CD4-positive, alpha-beta T cell (primary cell): ENCODE data around the gene CPM. TPM values are rescaled to one million over a fixed set of nuclear protein-coding genes. Genes with fewer than 3 reads are reported as not detected.
"Not testable (repeated sequence)": the region's sequence is repeated elsewhere in the genome, so short reads cannot be mapped to it uniquely, and the experiment has no call there.

Experiments
- ATAC-seq: fragments of 200-7000 bp; cut with Tn5 transposase; one replicate; pipeline ENCODE4 v1.10.0; 2022; ENCODE audit warnings: mild to moderate bottlenecking; ENCODE audit not compliant: poor library complexity
- CTCF ChIA-PET: fragments of 350-600 bp; sonication (Branson Sonifier 250); formaldehyde crosslinking; loops from one replicate; lab custom pipeline; 2021; ENCODE audit warnings: antibody characterized with exemption, inconsistent platforms; lab: Charles Lee
- POLR2A ChIA-PET: fragments of 350-600 bp; sonication (Branson Sonifier 250); formaldehyde crosslinking; loops from one replicate; lab custom pipeline; 2021; ENCODE audit warnings: antibody characterized with exemption, inconsistent platforms; lab: Charles Lee
- DNase-seq, 14 experiments: peaks; one replicate each; pipeline ENCODE4 v3.0.0-alpha.2; 2013 to 2020; ENCODE audit warnings: mixed read lengths in 2 of 14
- H3K27ac ChIP-seq, 2 donors: one replicate each; pipeline versions ENCODE4 v1.5.1 to v1.7.0; 2013; ENCODE audit warnings: low read length in 2 of 2, low read depth in 1 of 2, mild to moderate bottlenecking in 1 of 2
- H3K27me3 ChIP-seq, 2 experiments: 1 replicate in 1 of 2; 2 replicates in 1 of 2; pipeline versions ENCODE4 v1.6.1 to v1.7.0; 2013; ENCODE audit warnings: low read length in 2 of 2, control low read depth in 1 of 2, mild to moderate bottlenecking in 1 of 2, moderate library complexity in 1 of 2; ENCODE audit not compliant: insufficient read depth in 2 of 2, control insufficient read depth in 1 of 2
- H3K36me3 ChIP-seq: one replicate; pipeline ENCODE4 v1.6.1; 2013; ENCODE audit warnings: low read length, control low read depth; ENCODE audit not compliant: insufficient read depth
- H3K4me1 ChIP-seq: one replicate; pipeline ENCODE4 v1.6.1; 2013; ENCODE audit warnings: low read length, control low read depth; ENCODE audit not compliant: insufficient read depth
- H3K4me3 ChIP-seq: one replicate; pipeline ENCODE4 v1.5.1; 2013; ENCODE audit warnings: mild to moderate bottlenecking, low read length, moderate library complexity
- H3K9me3 ChIP-seq, 2 experiments: 1 replicate in 1 of 2; 2 replicates in 1 of 2; pipeline versions ENCODE4 v1.6.1 to v1.7.0; 2013; ENCODE audit warnings: low read length in 2 of 2, mild to moderate bottlenecking in 2 of 2, control low read depth in 1 of 2, moderate library complexity in 1 of 2; ENCODE audit not compliant: control insufficient read depth in 1 of 2, insufficient read depth in 1 of 2
- H3K27ac Mint-ChIP-seq: one replicate; pipeline ENCODE4 v1.8.0; 2020; ENCODE audit warnings: mixed read lengths
- H3K27me3 Mint-ChIP-seq: one replicate; pipeline ENCODE4 v1.8.0; 2021; ENCODE audit warnings: mixed read lengths
- H3K36me3 Mint-ChIP-seq: one replicate; pipeline ENCODE4 v1.8.0; 2021; ENCODE audit warnings: low read depth, mixed read lengths
- H3K4me1 Mint-ChIP-seq: one replicate; pipeline ENCODE4 v1.8.0; 2021; ENCODE audit warnings: low read depth, mixed read lengths
- H3K4me3 Mint-ChIP-seq: one replicate; pipeline ENCODE4 v1.8.0; 2020; ENCODE audit warnings: mild to moderate bottlenecking, mixed read lengths
- H3K9me3 Mint-ChIP-seq: one replicate; pipeline ENCODE4 v1.8.0; 2020; ENCODE audit warnings: mixed read lengths
- CTCF ChIP-seq: fragments of 200-600 bp; IDR thresholded peaks from one replicate; pipeline ENCODE4 v1.8.0; 2022; ENCODE audit warnings: antibody characterized with exemption, mild to moderate bottlenecking
- intact Hi-C, 2 experiments: fragments of 100-400 bp; cut with DNase I in 1 of 2; cut with micrococcal nuclease in 1 of 2; formaldehyde crosslinking; loops; one replicate each; pipeline versions ENCODE4 v1.15.1 to v1.9.0; 2023 to 2025; cut with DNase I, micrococcal nuclease
- total RNA-seq, 174 experiments: library from RNA in 2 of 174; stranded (reverse) in 2 of 174; gene quantifications; one replicate each; pipeline ENCODE4 v1.2.3 and lab custom pipeline; 2021 to 2026

CPM gene
- total RNA-seq, 2 experiments from 2014 or later = 1.9 to 2.2 TPM

DNA sequence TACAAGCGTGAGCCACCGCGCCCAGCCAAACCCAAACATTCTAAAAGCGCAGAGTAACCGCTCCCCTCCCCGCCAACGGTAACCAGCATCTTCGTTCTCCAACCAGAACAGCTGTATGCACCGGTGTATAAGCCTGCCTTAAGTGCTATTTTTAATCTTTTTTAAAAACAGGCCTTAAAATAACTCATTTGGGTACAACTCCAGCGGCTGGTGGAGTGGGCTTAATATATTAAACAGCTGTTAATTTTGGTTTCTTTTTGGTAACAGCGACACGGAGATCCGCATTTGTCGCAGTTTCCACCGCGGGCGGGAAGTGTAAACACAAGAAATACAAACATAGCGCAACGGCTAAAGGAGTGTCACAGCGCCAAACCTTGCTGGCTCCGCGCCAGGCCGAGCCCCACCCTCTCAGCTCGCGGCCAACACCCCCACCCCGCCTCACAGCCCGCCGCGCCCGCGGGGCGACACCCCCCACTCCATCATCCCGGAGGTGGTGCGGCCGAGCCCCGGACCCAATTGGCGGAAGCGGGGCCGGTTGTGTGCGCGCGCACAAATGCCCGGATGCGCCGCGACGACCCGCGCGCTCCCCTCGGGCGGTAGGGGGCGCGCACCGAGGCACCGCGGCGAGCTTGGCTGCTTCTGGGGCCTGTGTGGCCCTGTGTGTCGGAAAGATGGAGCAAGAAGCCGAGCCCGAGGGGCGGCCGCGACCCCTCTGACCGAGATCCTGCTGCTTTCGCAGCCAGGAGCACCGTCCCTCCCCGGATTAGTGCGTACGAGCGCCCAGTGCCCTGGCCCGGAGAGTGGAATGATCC lies 125.2 kb downstream of the CPM start, which contains the start of gene MDM2:
MDM2 (plus strand) TSS at position 602 of the 812 bp plus-strand sequence. CDS start 301 bp downstream, outside the sequence.
- H3K4me1 Mint-ChIP-seq = peaks cover 34% of the 10 kb centered on the region
- ChIA-PET POLR2A (interaction anchor here (0.6 to 3.2 kb wide), 38 partner anchors 9 to 1538 kb away, joined by 3 to 74 read pairs (median 7); partner anchors contain the start of genes CAND1, CPM, MDM1 and NUP107), CTCF (interaction anchor here (0.6 to 3.0 kb wide), 15 partner anchors 10 to 1430 kb away, joined by 3 to 23 read pairs (median 4); partner anchors contain the start of genes RAP1B and SLC35E3)
- no peaks in the 10 kb centered on the region for H3K9me3 Mint-ChIP-seq
- Histone ChIP-seq H3K36me3 (peaks cover 13% of the 10 kb centered on the region), H3K4me1 (peaks cover 17% of the 10 kb centered on the region), H3K4me3 (peak within 1 kb of the TSS; percentile 95), H3K27me3 (no peaks in the 10 kb centered on the region), H3K27ac (peak within 1 kb of the TSS; percentile 92), H3K9me3 (no peaks in the 10 kb centered on the region)
- ATAC-seq (peak; percentile 91), DNase-seq (peak; percentile 92 to 99 (median 96))
- no peaks in the 10 kb centered on the region for H3K27me3 Mint-ChIP-seq
- TF ChIP-seq CTCF = peak; percentile 68
- intact Hi-C loops = loop anchor here (2.0 to 10.0 kb wide), 7 partner anchors 21 to 475 kb away; partner anchors contain the start of genes MDM1 (in 1 of the 2), RAP1B (in 1 of the 2) and SLC35E3 (in 1 of the 2)
- H3K27ac Mint-ChIP-seq = peak within 1 kb of the TSS; percentile 100
- H3K36me3 Mint-ChIP-seq = peaks cover 44% of the 10 kb centered on the region
- peak within 1 kb of the TSS; percentile 94 for H3K4me3 Mint-ChIP-seq

DNA sequence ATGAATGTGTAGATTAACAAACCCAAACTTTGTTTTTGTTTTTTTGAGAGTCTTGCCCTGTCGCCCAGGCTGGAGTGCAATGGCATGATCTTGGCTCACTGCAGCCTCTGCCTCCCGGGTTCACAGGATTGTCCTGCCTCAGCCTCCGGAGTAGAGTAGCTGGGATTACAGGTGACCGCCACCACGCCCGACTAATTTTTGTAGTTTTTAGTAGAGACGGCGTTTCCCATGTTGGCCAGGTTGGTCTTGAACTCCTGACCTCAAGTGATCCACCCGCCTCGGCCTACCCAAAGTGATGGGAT lies 125.7 kb downstream of the CPM start:
- H3K4me3 ChIP-seq = peak overlapping the region; percentile 95
- peak overlapping the region; percentile 72 to 92 for H3K27ac ChIP-seq
- DNase-seq = peak in 1 of 14 experiments; percentile 46
- not testable (repeated sequence) for ATAC-seq, H3K27me3 Mint-ChIP-seq, H3K9me3 ChIP-seq, H3K9me3 Mint-ChIP-seq, H3K36me3 ChIP-seq, H3K27me3 ChIP-seq
- POLR2A ChIA-PET = interaction anchor here (0.6 to 3.2 kb wide), 30 partner anchors 8 to 1538 kb away, joined by 3 to 74 read pairs (median 7); partner anchors contain the start of genes CAND1, CPM, MDM1 and NUP107
- Mint-ChIP-seq H3K4me3 (peak overlapping the region; percentile 94), H3K27ac (peak overlapping the region; percentile 100), H3K4me1 (peaks cover 28% of the 10 kb centered on the region), H3K36me3 (peaks cover 39% of the 10 kb centered on the region)
- intact Hi-C loops = loop anchor here (5.0 to 10.0 kb wide), 4 partner anchors 192 to 475 kb away; partner anchors contain the start of genes MDM1 (in 1 of the 2) and RAP1B (in 1 of the 2)
- H3K4me1 ChIP-seq = peaks cover 14% of the 10 kb centered on the region
- CTCF ChIA-PET = interaction anchor here (0.6 to 3.0 kb wide), 13 partner anchors 11 to 420 kb away, joined by 3 to 23 read pairs (median 4); partner anchors contain the start of genes RAP1B and SLC35E3

DNA sequence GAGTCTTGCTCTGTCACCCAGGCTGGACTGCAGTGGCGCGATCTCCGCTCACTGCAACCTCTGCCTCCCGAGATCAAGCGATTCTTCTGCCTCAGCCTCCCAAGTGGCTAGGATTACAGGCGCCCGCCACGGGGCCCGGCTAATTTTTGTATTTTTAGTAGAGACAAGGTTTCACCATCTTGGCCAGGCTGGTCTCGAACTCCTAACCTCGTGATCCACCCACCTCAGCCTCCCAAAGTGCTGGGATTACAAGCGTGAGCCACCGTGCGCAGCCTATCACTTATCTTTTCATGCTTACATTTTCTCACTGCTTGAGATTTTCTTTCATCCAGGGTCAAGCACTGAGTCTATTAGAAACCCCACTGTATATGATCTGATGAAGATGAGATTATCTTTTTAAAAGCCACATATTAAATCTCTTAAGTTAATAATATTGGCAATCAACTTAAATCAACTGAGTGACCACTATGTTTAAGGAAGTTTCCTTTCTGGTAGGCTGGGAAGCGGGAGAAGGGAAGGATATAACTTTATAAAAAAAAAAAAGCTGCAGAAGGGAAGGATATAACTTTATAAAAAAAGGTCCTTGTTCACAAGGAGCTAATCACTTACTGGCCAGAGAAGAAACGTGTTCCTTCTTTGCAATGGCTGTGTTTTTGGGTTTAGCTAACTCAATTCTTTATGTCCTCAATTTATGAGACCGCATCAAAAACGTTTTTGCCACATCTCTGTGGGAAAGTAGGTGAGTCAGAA lies 126.3 kb downstream of the CPM start:
- DNase-seq (peak in 1 of 14 experiments; percentile 29), ATAC-seq (no peak)
- Histone ChIP-seq H3K36me3 (peaks cover 7% of the 10 kb centered on the region), H3K4me1 (peaks cover 14% of the 10 kb centered on the region), H3K9me3 (no peaks in the 10 kb centered on the region), H3K27me3 (no peaks in the 10 kb centered on the region), H3K4me3 (peak overlapping the region; percentile 95), H3K27ac (peak overlapping the region in 1 of 2 donors; percentile 72)
- no peak for TF ChIP-seq CTCF
- Mint-ChIP-seq H3K36me3 (peaks cover 35% of the 10 kb centered on the region), H3K27me3 (no peaks in the 10 kb centered on the region), H3K4me3 (peak overlapping the region; percentile 94), H3K4me1 (peaks cover 26% of the 10 kb centered on the region), H3K9me3 (no peaks in the 10 kb centered on the region), H3K27ac (peak overlapping the region; percentile 100)
- ChIA-PET CTCF (interaction anchor here (0.6 to 3.0 kb wide), 6 partner anchors 10 to 419 kb away, joined by 3 to 23 read pairs (median 10); partner anchors contain the start of gene SLC35E3), POLR2A (interaction anchor here (1.0 to 3.2 kb wide), 19 partner anchors 10 to 1537 kb away, joined by 3 to 74 read pairs (median 8); partner anchors contain the start of genes CAND1, CPM, MDM1 and NUP107)
- intact Hi-C loops = loop anchor here (5.0 to 10.0 kb wide), 4 partner anchors 192 to 474 kb away; partner anchors contain the start of genes MDM1 (in 1 of the 2) and RAP1B (in 1 of the 2)
